ENCODE data around the gene XXYLT1. TPM values are rescaled to one million over a fixed set of nuclear protein-coding genes. Genes with fewer than 3 reads are reported as not detected.

The XXYLT1 gene
- total and polyA plus RNA-seq, 9 of the 15 experiments (the other 6 are each of a cell fraction or from before 2014, with no cell fraction given), result 1.9 to 18.9 (median 15.0) TPM

GRCh38 chr3:195117978-195118581, 152.9 kb downstream of the XXYLT1 start (continued):
- TF ChIP-seq CTCF (IDR thresholded peaks at IDR 0.05 in 2 of 3, conservative IDR thresholded peaks at IDR 0.05 in 1 of 3; ENCODE audit: insufficient read depth in 2 of 3, low read depth in 1 of 3, low read length in 3 of 3) (peak; percentile 58 to 71 (median 67)), HES1 (IDR thresholded peaks at IDR 0.05; ENCODE audit: low read depth) (0 out of 2 replicates have a peak, but pooled peaks have one; percentile 23), NCOA6 (IDR thresholded peaks at IDR 0.05) (no peak), ZNF395 (CRISPR knock-in tag; IDR thresholded peaks at IDR 0.05) (no peak), ZNF165 (CRISPR knock-in tag; IDR thresholded peaks at IDR 0.05; ENCODE audit: borderline replicate concordance) (no peak), SOX6 (IDR thresholded peaks at IDR 0.05) (peak; percentile 81), U2AF1 (optimal IDR thresholded peaks at IDR 0.05; ENCODE audit: low read depth, low read length) (no peak), ZNF398 (CRISPR knock-in tag; IDR thresholded peaks at IDR 0.05) (no peak), LARP7 (IDR thresholded peaks at IDR 0.05) (no peak), LEF1 (IDR thresholded peaks at IDR 0.05) (peak; percentile 66), KDM4B (IDR thresholded peaks at IDR 0.05; ENCODE audit: borderline replicate concordance in 2 of 2, low read depth in 1 of 2) (no peak), PRDM10 (IDR thresholded peaks at IDR 0.05; ENCODE audit: partially characterized antibody) (peak; percentile 3), SRSF3 (IDR thresholded peaks at IDR 0.05; ENCODE audit: insufficient read depth, low read length) (no peak), L3MBTL2 (IDR thresholded peaks at IDR 0.05) (0 out of 2 replicates have a peak, but pooled peaks have one; percentile 41), ATF2 (CRISPR knock-in tag; IDR thresholded peaks at IDR 0.05) (no peak), JUNB (CRISPR knock-in tag; conservative IDR thresholded peaks at IDR 0.05) (no peak)

Measured in K562 (cell line).